Measurements from ENCODE around the gene DCAF7.

GRCh38 chr17:63537991-63538692 lies 12.1 kb upstream of the DCAF7 start:
- no peak for TF ChIP-seq CTCF (IDR thresholded peaks at IDR 0.05)
- TF ChIP-seq POLR2A (IDR thresholded peaks at IDR 0.05) = no peak
- TF ChIP-seq EP300 (IDR thresholded peaks at IDR 0.05) = no peak
